ENCODE results near the gene UHRF1.

The UHRF1 gene

GRCh38 chr19:4914736-4915501 is 5.6 kb downstream of the UHRF1 start:
- peaks cover 94% of the 10 kb centered on the region for H3K36me3 ChIP-seq (ENCODE audit: control insufficient read depth, low read length)
- TF ChIP-seq CTCF (IDR thresholded peaks at IDR 0.05; ENCODE audit: low read depth, low read length, poor library complexity, severe bottlenecking) (no peak), EZH2phosphoT487 (IDR thresholded peaks at IDR 0.05; ENCODE audit: borderline replicate concordance, low read length) (no peak)
- H3K4me3 ChIP-seq (ENCODE audit: low read length) = 0 out of 2 replicates have a peak overlapping the region, but pooled peaks have one; percentile 6
- H3K4me1 ChIP-seq (ENCODE audit: control insufficient read depth, low read length) = peaks cover 58% of the 10 kb centered on the region
- no peaks in the 10 kb centered on the region for H3K9me2 ChIP-seq (replicated peaks; ENCODE audit: control insufficient read depth, low read length)
- peaks cover 100% of the 10 kb centered on the region for H3K79me2 ChIP-seq (ENCODE audit: control insufficient read depth, low read length)
- H3K27ac ChIP-seq (ENCODE audit: low read depth, low read length) = no peak overlapping the region
- H3K27me3 ChIP-seq (ENCODE audit: control insufficient read depth, low read length) = no peaks in the 10 kb centered on the region
- no peaks in the 10 kb centered on the region for H3K9me3 ChIP-seq (ENCODE audit: control insufficient read depth, insufficient read depth, low read length)
- H3K4me2 ChIP-seq (ENCODE audit: low read length) = peak overlapping the region; percentile 6; the same call in 1 of the 2 replicates
- H3F3A ChIP-seq (ENCODE audit: control insufficient read depth, insufficient read depth) = peaks cover 2% of the 10 kb centered on the region; the same call in 1 of the 2 replicates
- H4K20me1 ChIP-seq (ENCODE audit: control insufficient read depth, insufficient read depth, low read depth, low read length) = peaks cover 44% of the 10 kb centered on the region

- peaks cover 53% of the 10 kb centered on the region for H3K4me1 ChIP-seq (ENCODE audit: control insufficient read depth, low read length)
These were observed 7.2 kb downstream of the UHRF1 start for GRCh38 chr19:4916292-4917082.

GRCh38 chr19:4922530-4923275 is 13.4 kb downstream of the UHRF1 start:
- Histone ChIP-seq H3K27me3 (ENCODE audit: control insufficient read depth, low read length) (no peaks in the 10 kb centered on the region), H3F3A (ENCODE audit: control insufficient read depth, insufficient read depth) (0 out of 2 replicates have a peak, but pooled peaks cover 6% of the 10 kb centered on the region), H3K9me2 (replicated peaks; ENCODE audit: control insufficient read depth, low read length) (no peaks in the 10 kb centered on the region), H3K4me3 (ENCODE audit: low read length) (no peak overlapping the region), H3K9me3 (ENCODE audit: control insufficient read depth, insufficient read depth, low read length) (no peaks in the 10 kb centered on the region), H4K20me1 (ENCODE audit: control insufficient read depth, insufficient read depth, low read depth, low read length) (peaks cover 18% of the 10 kb centered on the region), H3K4me2 (ENCODE audit: low read length) (no peak overlapping the region), H3K36me3 (ENCODE audit: control insufficient read depth, low read length) (peaks cover 86% of the 10 kb centered on the region), H3K27ac (ENCODE audit: low read depth, low read length) (no peak overlapping the region), H3K4me1 (ENCODE audit: control insufficient read depth, low read length) (no peaks in the 10 kb centered on the region), H3K79me2 (ENCODE audit: control insufficient read depth, low read length) (peaks cover 100% of the 10 kb centered on the region)
- TF ChIP-seq EZH2phosphoT487 (IDR thresholded peaks at IDR 0.05; ENCODE audit: borderline replicate concordance, low read length) (no peak), CTCF (IDR thresholded peaks at IDR 0.05; ENCODE audit: low read depth, low read length, poor library complexity, severe bottlenecking) (no peak)

More at GRCh38 chr19:4916292-4917082, 7.2 kb downstream of the UHRF1 start:
- Histone ChIP-seq H3K27me3 (ENCODE audit: control insufficient read depth, low read length) (no peaks in the 10 kb centered on the region), H3K4me3 (ENCODE audit: low read length) (no peak overlapping the region), H3F3A (ENCODE audit: control insufficient read depth, insufficient read depth) (no peaks in the 10 kb centered on the region), H3K79me2 (ENCODE audit: control insufficient read depth, low read length) (peaks cover 100% of the 10 kb centered on the region), H4K20me1 (ENCODE audit: control insufficient read depth, insufficient read depth, low read depth, low read length) (peaks cover 43% of the 10 kb centered on the region), H3K9me3 (ENCODE audit: control insufficient read depth, insufficient read depth, low read length) (no peaks in the 10 kb centered on the region), H3K4me2 (ENCODE audit: low read length) (peak overlapping the region; percentile 6; the same call in 1 of the 2 replicates), H3K9me2 (replicated peaks; ENCODE audit: control insufficient read depth, low read length) (no peaks in the 10 kb centered on the region), H3K36me3 (ENCODE audit: control insufficient read depth, low read length) (peaks cover 96% of the 10 kb centered on the region), H3K27ac (ENCODE audit: low read depth, low read length) (peak overlapping the region; percentile 29; the same call in 1 of the 2 replicates)
- no peak for TF ChIP-seq CTCF (IDR thresholded peaks at IDR 0.05; ENCODE audit: low read depth, low read length, poor library complexity, severe bottlenecking)
- TF ChIP-seq EZH2phosphoT487 (IDR thresholded peaks at IDR 0.05; ENCODE audit: borderline replicate concordance, low read length) = no peak
